NCI-H446 treated with DMSO at 0.1 percent for 48 hours (cell line): ENCODE results near the gene TMEM260.
"Not testable (repeated sequence)": the region's sequence is repeated elsewhere in the genome, so short reads cannot be mapped to it uniquely, and the experiment has no call there.

Experiments
- DNase-seq: peaks from one replicate; lab custom pipeline; 2025; lab: John Stamatoyannopoulos, UW

TMEM260 gene

DNA sequence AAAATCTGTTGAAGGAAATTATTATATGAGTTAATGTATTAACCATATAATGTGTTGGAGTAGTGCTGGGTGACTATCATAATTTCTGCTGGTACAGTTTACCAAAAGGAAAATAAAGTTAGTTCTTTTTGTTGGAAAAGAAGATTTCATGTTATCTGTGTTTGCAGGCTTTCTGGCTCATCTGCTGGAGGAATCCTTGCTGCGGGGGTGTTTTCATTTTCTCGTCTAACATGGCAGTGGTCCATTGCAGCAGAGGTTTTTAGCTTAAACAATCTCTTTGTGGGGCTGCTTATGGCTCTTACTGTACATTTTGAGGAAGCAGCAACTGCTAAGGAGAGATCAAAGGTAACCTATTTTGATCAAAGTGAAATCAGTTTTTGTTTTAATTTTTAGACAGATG lies 24.1 kb downstream of the TMEM260 start:
- DNase-seq = no peak

DNA sequence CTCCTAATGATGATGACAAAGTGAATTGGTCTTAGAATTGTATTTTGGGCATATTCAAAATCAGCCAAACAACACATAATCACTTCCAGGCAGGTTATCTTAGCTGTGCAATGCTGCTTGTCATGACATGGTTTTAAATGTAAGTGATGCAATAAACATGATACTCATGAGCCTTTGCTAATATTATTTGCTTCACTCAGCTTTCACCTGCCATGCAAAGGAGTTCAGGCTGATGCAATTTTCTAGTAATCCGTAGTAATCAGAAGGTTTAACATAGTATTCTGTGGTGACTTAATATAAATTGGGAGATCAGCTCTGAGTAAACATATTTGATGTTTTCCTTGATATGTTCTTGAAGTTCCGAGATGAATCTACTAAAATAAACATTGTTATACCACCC lies 29.1 kb downstream of the TMEM260 start:
- DNase-seq = no peak

GRCh38 chr14:56611663-56612062 lies 32.1 kb downstream of the TMEM260 start:
- not testable (repeated sequence) for DNase-seq

- no peak for DNase-seq
Observed at GRCh38 chr14:56617084-56617483, 37.5 kb downstream of the TMEM260 start.

- DNase-seq = no peak
Observed at GRCh38 chr14:56630707-56631106, 51.1 kb downstream of the TMEM260 start.

- DNase-seq = no peak
Observed at GRCh38 chr14:56632195-56632594, 52.6 kb downstream of the TMEM260 start.

- DNase-seq = no peak
Observed at GRCh38 chr14:56633544-56633943, 53.9 kb downstream of the TMEM260 start.

GRCh38 chr14:56635041-56635440 lies 55.4 kb downstream of the TMEM260 start:
- DNase-seq = no peak

GRCh38 chr14:56647493-56647892 lies 67.9 kb downstream of the TMEM260 start:
- no peak for DNase-seq

DNA sequence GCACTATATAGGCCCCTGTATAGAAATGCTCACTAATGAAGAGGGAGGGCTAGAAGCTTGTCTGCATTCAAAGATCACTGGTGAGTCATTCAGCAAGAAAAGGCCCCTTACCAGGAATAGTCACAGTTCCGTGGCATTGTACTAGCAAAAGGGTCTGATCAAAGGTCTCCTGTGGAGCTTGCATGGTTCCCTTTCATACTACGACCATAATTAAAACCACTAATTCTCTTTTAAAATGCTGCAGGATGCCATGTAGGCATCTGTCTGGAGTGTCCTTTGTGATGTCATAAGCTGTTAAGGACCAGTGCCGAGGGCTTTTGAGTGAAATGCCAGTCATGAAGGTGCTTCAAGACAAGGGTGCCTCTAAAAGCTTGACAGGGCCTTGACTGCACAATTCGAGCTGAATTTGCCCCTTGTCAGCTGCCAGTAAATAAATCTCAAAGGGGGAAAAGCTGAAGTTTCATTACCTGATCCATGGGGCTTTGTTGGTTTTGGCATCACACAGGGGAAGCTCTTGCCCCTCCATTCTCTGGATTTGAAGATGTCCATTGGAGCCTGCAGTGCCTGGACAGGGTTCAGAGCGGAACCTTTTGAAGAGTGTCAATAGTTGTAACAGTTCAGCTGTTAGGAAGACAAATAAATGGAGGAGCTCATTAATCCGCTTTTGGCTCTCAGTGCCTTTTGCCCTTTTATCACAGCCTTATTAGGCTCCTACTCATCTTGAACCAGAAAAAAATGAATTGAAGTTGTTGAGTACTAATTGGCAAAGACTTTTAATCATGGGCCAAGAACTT lies 69.1 kb downstream of the TMEM260 start:
- peak; percentile 21 for DNase-seq

DNA sequence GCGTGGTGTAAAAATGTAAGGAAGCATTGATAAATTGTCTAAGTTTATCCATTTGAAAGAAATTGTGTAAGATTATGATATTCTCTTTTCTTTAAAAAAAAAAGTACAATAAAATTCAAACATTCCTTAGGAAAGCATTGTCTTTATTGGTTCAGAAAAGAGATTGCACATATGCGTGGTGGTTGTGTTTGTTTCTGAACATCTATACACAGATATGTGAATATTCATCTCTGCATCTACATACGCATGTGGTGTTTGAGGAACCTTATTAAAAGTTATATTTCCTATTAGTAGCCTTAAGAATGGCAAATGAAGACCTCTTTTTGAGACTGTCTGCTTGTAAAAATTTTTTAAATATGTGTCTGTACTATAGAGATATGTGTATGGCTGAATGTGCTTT lies 69.8 kb downstream of the TMEM260 start:
- no peak for DNase-seq

- peak; percentile 2 for DNase-seq
Observed at GRCh38 chr14:56650048-56650447, 70.5 kb downstream of the TMEM260 start.

GRCh38 chr14:56650979-56651378 lies 71.4 kb downstream of the TMEM260 start:
- DNase-seq = peak; percentile 22

- no peak for DNase-seq
Observed at GRCh38 chr14:56657604-56658003, 78.0 kb downstream of the TMEM260 start.

DNA sequence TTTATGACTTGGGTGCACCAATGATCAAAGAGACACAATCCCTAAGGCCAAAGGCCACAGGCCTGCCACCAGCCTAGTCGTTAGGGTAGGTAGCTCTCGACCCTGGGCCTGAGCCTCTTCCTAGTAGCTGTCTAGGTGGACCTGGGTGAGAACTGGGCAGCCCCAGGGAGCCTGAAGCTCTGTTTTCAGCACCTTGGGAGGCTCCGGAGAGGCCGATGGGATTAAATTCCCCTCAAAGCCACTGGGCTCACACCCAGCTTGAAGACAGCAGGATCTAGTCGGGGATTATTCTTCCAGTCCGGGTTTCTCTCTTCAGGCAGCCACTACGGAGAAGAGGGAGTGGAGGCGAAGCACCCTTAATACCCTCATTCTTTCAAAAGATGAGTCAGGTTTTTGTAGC lies 79.8 kb downstream of the TMEM260 start:
- DNase-seq = no peak

GRCh38 chr14:56659964-56660551 lies 80.5 kb downstream of the TMEM260 start:
- DNase-seq = peak; percentile 24

DNA sequence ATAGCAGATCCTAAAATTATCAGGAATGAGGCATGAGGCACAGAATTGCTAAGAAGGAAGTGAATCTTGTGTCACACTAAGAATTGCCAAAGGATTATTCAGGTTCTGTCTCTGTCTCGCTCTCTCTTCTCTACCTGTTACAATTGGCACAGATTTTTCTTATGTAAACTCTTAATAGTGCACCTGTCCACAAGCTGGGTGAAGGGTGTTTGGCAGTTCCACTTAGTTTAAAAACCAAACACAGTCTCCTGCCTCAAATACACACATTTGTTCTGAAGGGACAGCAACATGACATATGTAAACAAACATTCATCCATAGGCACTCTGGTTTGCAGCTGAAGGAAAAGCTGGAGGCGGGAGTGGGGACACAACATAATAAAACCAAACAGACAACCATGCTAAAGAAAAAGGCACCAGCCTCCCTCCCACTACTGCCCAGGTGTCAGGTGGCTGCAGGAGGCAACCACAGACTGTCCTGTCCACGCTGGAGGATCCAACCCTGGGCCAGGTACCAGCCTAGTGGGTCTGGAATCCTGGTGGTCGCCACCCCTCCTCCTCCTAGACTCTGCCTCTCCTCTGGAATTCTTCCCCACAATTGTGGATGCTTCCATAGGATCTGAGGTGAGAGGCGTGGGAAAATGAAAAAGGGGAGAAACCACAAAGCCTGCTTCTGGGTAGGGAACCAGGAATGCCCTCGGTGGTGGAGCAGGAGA lies 81.2 kb downstream of the TMEM260 start:
- no peak for DNase-seq

DNA sequence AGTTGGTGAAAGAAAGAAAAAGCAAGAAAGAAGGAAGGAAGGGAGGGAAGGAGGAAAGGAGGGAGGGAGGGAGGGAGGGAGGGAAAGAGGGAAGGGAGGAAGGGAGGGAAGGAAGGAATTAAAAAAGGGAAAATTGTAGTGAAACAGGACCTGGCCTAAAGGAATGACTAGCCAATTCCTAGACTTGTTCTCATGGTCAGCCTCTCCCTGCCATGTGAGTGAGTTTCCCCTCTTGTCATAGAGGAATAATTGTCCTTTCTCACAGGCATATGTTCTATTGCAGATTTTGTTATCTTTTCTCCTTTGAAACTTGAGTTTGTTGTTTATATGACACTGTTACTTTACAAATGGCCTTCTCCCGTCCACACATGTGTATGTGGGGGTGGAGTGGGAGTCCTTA lies 81.9 kb downstream of the TMEM260 start:
- no peak for DNase-seq

DNA sequence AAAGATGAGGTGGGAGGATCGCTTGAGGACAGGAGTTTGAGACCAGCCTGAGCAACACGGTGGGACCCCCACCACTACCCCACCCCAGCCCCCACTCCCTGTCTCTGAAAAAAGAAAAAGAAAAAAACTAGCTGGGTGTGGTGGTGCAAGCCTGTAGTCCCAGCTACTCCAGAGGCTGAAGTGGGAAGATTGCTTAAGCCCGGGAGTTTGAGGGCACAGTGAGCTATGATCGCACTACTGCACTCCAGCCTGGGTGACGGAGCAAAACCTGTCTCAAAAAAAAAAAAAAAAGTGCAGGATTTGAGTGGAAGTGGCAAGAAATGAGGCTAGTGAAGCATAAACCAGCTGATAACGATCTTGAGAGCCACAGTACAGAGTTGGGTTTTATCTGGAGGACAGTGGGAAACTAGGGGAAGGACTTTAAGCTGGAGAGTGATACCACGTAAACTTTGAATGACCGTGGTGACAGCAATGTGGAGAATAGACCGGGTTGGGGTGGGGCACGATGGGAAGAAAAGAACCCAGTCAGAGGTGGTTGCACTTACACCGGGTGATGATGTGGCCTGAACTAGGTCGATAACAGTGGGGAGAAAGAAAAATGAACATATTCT lies 85.3 kb downstream of the TMEM260 start:
- no peak for DNase-seq

GRCh38 chr14:56666294-56666693 lies 86.7 kb downstream of the TMEM260 start:
- DNase-seq = no peak

- no peak for DNase-seq
Observed at GRCh38 chr14:56666716-56667115, 87.1 kb downstream of the TMEM260 start.

DNA sequence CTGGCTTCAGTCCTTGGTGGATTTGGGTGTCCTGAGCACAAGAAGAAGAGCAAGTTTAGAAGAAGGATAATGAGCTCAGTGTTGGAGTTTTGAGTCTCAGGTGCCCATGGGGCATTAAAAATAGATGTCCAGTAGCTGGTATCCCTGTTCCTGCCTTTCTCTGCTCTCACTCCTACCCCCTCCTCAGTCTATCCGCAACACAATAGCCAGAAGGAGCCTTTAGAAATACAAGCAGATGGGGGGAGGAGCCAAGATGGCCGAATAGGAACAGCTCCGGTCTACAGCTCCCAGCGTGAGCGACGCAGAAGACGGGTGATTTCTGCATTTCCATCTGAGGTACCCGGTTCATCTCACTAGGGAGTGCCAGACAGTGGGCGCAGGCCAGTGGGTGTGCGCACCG lies 87.7 kb downstream of the TMEM260 start:
- DNase-seq = not testable (repeated sequence)

DNA sequence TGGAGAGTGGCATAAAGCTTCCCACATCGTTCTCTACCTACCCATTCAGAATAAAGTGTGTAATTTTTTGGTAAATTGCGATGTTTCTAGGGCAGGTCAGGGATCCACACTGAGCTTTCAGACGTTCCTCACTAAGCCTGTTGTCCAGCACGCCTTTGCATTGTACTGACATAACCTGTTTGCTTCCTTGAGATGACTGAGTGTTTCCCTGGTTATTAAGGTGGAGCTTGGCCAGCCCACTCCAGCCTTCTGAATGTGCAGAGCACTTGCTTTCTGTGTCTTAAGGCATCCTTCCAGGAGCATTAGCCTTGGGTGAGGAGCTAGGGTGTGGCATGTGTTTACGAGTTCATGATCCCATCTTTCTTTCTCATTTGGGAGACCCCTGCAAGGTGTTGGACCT lies 96.4 kb downstream of the TMEM260 start:
- DNase-seq = no peak
